Type B pancreatic cell (in vitro differentiated cells): ENCODE data around the gene CIAO2A. TPM values are rescaled to one million over a fixed set of nuclear protein-coding genes. Genes with fewer than 3 reads are reported as not detected.

Experiments
- DNase-seq: peaks from one replicate; pipeline ENCODE4 v3.0.0; 2021; ENCODE audit warnings: mixed read lengths; ENCODE audit not compliant: unreplicated experiment; ENCODE audit errors: extremely low spot score
- H3K27ac Mint-ChIP-seq: 2 replicates; pipeline ENCODE4 v1.8.0; 2021; ENCODE audit warnings: mild to moderate bottlenecking, mixed read lengths
- H3K27me3 Mint-ChIP-seq: 2 replicates; pipeline ENCODE4 v1.8.0; 2021; ENCODE audit warnings: mixed read lengths
- H3K36me3 Mint-ChIP-seq: 2 replicates; pipeline ENCODE4 v1.8.0; 2021; ENCODE audit warnings: mixed read lengths
- H3K4me1 Mint-ChIP-seq: one replicate; pipeline ENCODE4 v1.8.0; 2021; ENCODE audit warnings: mixed read lengths; ENCODE audit not compliant: unreplicated experiment
- H3K4me3 Mint-ChIP-seq: 2 replicates; pipeline ENCODE4 v1.8.0; 2021; ENCODE audit warnings: mild to moderate bottlenecking, mixed read lengths
- H3K9me3 Mint-ChIP-seq: 2 replicates; pipeline ENCODE4 v1.8.0; 2021; ENCODE audit warnings: mixed read lengths
- total RNA-seq: library from RNA; stranded (reverse); gene quantifications from 2 replicates; pipeline ENCODE4 v1.2.1, GENCODE V29; 2021; ENCODE audit warnings: low replicate concordance
- TF ChIP-seq, protein P1 (sequence below): fragments of 200-600 bp; sonication (generic); conservative IDR thresholded peaks from 2 replicates; pipeline ENCODE4 v1.5.0; 2021; ENCODE audit warnings: antibody characterized with exemption, mild to moderate bottlenecking

The CIAO2A gene
- total RNA-seq, 1 donor from 2014 or later, result 69.7 TPM

DNA sequence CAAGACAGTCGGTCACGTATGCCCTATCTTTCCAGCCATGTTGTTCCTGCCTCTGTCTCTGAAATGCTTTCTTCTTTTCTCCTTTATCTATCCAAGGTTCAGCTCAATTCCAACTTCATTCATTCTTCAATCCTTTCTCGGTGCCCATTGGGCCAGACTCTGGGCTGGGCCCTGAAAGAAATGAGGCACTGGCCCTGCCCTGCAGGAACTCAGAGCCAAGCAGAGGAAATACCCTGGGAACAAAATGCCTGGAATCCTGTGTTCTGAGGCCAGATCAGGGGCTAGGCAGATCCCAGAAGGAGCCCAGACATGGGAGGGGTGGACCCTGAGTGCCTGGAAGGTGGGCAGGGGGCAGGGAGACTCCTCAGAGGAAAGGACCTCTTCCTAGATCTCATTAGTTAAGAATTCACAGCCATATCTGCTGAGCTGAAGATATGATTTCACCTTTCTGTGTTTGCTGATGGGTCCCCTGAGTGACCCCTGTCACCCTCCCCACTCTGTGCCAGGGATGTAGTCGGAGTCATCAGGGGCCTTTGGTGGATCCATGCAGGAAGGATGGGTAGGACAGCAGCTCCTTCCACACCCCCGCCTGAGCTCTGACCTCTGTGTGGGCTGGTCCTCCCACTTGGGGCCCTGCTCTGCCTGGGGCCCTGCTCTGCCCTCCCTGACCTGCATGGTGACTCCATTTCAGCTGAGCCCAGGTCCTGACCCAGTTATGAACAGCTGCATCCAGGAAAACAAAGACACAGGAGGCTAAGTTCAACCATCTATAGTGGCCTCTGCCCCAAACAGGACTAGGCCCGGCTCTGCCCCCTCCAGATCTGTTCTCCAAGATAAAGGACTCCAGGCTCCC lies 42.0 kb downstream of the CIAO2A start:
- Mint-ChIP-seq H3K27me3 (peaks cover 23% of the 10 kb centered on the region), H3K9me3 (no peaks in the 10 kb centered on the region), H3K27ac (peak overlapping the region; percentile 17), H3K36me3 (no peaks in the 10 kb centered on the region), H3K4me1 (peaks cover 23% of the 10 kb centered on the region), H3K4me3 (no peak overlapping the region)
- TF ChIP-seq, protein P1, sequence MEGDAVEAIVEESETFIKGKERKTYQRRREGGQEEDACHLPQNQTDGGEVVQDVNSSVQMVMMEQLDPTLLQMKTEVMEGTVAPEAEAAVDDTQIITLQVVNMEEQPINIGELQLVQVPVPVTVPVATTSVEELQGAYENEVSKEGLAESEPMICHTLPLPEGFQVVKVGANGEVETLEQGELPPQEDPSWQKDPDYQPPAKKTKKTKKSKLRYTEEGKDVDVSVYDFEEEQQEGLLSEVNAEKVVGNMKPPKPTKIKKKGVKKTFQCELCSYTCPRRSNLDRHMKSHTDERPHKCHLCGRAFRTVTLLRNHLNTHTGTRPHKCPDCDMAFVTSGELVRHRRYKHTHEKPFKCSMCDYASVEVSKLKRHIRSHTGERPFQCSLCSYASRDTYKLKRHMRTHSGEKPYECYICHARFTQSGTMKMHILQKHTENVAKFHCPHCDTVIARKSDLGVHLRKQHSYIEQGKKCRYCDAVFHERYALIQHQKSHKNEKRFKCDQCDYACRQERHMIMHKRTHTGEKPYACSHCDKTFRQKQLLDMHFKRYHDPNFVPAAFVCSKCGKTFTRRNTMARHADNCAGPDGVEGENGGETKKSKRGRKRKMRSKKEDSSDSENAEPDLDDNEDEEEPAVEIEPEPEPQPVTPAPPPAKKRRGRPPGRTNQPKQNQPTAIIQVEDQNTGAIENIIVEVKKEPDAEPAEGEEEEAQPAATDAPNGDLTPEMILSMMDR, result no peak
- DNase-seq, result no peak

DNA sequence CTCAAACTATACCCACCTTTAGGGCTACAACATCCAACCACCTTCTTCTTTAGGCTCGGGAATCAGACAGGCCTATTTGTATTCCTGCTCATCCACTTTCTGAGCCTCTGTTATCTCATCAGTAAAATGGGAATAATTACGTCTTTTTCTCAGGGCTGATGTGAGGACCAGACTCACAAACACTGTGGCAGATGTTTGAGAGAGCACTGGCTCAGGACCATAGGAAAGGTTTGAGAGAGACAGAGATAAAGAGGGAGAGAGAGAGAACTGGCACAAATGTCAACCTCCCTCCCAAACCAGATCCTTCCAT lies 42.6 kb downstream of the CIAO2A start:
- TF ChIP-seq, protein P1, result no peak
- H3K4me3 Mint-ChIP-seq, result no peak overlapping the region
- no peak for DNase-seq
- H3K27me3 Mint-ChIP-seq, result peaks cover 24% of the 10 kb centered on the region
- no peaks in the 10 kb centered on the region for H3K9me3 Mint-ChIP-seq
- no peaks in the 10 kb centered on the region for H3K36me3 Mint-ChIP-seq
- H3K4me1 Mint-ChIP-seq, result peaks cover 25% of the 10 kb centered on the region
- H3K27ac Mint-ChIP-seq, result peak overlapping the region; percentile 17

DNA sequence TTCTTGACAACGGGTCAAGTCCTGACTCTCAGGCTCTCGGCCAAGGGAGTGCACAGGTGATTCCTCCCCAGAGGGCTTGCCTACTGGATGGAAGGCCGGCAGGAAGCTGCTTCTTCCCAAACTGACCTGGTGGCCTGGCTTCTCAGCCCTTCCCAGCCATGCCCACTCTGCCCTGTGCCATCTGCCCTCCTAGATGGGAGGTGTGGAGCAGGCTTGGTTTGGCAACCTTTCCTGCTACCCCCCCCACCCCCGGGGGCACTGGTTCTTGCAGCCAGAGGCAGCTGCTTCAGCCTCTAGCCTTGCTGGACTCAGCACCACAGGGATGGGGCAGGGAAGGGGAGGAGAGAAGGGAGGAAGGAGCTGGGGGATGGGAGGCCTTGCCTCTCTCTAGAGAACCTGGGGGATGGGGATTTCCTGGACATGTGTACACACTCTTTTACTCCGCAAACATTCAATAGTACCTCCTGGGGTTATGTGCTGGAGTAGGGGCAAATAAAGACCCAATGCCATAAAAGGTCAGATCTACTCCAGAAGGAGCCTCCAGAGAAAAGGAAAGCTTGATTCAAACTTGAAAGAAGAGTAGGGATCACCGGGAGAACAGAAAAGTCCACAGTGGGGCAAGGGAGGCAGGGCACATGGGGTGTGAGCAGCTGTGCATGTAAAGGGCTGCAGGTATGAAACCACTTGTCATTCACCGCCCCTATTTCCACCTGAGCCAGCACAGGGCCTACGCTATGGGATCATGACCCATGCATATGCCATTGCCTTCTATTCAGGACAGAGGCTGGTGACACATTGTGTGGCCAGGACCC lies 43.2 kb downstream of the CIAO2A start:
- DNase-seq, result no peak

DNA sequence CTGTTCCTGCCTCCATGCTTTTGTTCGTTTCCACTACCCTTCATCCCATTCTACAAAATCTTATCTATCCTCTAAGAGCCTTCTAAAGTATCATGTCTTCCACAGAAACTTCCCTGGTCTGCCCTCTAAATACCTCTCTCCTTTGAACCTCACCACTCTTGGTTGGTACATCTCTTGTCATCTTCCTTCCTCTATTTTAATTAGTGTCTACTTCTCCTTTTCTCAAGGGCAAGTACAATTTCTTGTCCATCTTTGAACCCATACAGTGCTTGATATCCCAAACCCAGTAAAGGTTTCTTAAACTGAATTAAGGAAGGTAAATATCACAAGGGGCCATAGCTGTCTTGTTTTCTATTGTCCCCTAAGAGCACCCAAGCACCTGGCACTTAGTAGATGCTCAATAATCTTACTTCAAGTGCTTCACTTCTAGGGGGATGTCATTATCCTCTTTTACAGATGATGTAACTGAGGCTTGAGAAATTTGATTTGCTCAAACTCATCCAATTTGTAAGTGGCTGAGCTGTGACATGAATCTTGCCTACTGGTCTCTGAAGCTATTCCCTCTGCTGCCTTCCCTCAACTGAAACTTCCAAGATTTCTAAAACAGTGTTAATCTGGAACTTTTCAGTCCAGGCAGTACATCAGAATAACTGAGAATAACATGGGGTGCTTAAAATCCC lies 44.7 kb downstream of the CIAO2A start:
- Mint-ChIP-seq H3K27ac (no peak overlapping the region), H3K4me1 (peaks cover 25% of the 10 kb centered on the region), H3K27me3 (peaks cover 33% of the 10 kb centered on the region), H3K4me3 (no peak overlapping the region), H3K36me3 (no peaks in the 10 kb centered on the region), H3K9me3 (no peaks in the 10 kb centered on the region)
- TF ChIP-seq, protein P1, result no peak
- DNase-seq, result no peak

More for the DNA sequence above, 43.2 kb downstream of the CIAO2A start:
- H3K27me3 Mint-ChIP-seq, result peaks cover 25% of the 10 kb centered on the region
- H3K27ac Mint-ChIP-seq, result peak overlapping the region; percentile 57
- TF ChIP-seq, protein P1, result no peak
- peaks cover 25% of the 10 kb centered on the region for H3K4me1 Mint-ChIP-seq
- H3K36me3 Mint-ChIP-seq, result no peaks in the 10 kb centered on the region
- no peak overlapping the region for H3K4me3 Mint-ChIP-seq
- H3K9me3 Mint-ChIP-seq, result no peaks in the 10 kb centered on the region

DNA sequence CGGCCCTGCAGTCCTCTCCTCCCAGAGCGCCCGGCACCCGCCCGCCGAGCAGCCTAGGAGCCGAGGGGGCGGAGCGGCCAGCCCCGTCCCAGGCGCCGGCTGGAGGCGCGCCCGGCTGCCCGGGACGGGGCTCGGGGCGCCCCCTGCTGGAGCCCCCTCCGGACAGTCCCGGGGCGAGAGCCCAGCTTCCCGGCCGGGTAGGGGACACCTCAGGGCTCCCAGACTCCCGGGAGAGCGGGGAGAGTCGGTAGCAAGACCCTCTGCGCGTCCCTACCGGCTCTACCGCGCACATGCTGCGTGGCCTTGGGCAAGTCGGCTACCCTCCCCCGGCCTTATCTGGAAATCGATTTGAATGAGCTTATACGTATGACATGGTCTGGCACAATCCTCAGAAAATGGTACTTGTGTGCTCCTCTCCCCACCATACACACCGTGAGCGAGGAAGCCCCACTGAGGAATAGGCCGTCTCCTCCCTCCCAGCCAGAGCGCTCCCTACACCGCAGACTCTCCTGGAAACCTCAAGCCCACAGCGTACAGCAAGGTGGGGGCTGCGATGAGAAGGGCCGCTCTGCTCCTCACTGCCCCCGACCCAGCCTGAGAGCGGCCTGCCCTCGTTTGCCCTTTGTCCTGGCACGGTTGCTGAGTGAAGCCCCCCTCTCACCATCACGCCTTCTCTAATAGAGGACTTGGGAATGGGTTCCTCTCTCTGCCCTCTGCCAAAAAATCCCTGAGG lies 47.1 kb downstream of the CIAO2A start, which contains the start of gene DAPK2:
DAPK2 (minus strand) TSS at position 65 of the 733 bp plus-strand sequence. CDS start 6,224 bp downstream, outside the sequence.
- Mint-ChIP-seq H3K4me3 (peak within 1 kb of the TSS; percentile 86), H3K4me1 (peaks cover 17% of the 10 kb centered on the region), H3K27me3 (peaks cover 40% of the 10 kb centered on the region), H3K36me3 (no peaks in the 10 kb centered on the region), H3K9me3 (no peaks in the 10 kb centered on the region), H3K27ac (no peak within 1 kb of the TSS)
- peak; percentile 77 for DNase-seq
- TF ChIP-seq, protein P1, result peak; percentile 86
